Stimulated activated CD8-positive, alpha-beta memory T cell treated with anti-CD3 and anti-CD28 coated beads, Interleukin-15, amount 100 ng/mL, for 24 hours (primary cell): Measurements from ENCODE around the gene PDSS2.
"Not testable (repeated sequence)": the region's sequence is repeated elsewhere in the genome, so short reads cannot be mapped to it uniquely, and the experiment has no call there.

Source experiments
- DNase-seq: peaks from one replicate; pipeline ENCODE4 v3.0.0-alpha.2; 2020; ENCODE audit warnings: low read depth

The PDSS2 gene

GRCh38 chr6:107318100-107318736 lies 141.1 kb downstream of the PDSS2 start:
- no peak for DNase-seq

DNA sequence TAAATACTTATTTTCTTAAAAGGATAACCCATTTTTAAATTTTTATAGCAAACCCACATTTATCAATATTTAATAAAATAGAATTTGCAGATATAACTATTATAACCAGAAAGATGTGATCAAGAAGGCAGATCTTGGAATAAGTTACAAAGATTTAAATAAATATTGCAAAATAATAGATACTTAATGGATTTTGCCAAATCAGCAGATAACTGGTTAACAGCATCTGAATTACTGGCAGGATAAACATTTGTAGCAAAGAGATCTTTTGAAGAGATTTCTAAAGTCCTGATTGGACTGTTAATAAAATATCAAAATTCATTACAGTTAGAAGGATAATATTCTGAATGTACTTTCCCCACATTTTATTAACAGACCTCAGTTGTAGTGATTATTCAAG lies 144.2 kb downstream of the PDSS2 start:
- no peak for DNase-seq

DNA sequence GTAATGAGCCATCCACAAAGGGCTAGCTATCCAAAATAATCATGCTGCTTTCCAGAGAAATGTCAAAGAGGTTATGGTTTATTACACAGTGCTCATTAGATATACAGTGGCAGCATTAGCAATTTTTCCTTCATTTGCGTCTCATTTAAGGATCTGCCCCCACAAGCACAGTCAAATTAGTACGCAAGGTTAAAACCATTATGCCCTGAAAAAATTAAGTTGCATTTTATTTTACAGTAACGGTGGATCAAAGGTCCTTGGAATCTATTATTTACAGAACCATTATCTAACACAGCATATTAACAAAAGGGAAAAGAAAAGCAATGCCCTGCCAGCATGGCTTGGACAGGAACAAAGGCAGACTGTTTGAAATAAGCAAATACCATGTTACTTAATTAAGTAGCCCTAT lies 144.8 kb downstream of the PDSS2 start:
- DNase-seq, result no peak

DNA sequence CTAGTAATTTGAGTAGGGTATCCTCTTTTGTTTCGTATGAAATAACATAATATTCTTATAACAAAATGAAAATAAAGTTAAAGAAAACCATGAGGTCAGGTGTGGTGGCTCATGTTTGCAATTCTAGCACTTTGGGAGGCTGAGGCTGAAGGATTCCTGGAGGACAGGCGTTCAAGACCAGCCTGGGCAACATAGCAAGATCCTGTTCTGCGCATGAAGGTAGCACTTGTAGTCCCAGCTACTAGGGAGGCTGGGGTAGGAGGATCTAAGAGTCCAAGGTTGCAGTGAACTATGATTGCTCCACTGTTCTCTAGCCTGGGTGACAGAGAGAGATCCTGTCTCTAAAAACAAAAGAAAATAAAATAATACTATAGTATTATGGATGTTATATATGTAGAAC lies 145.6 kb downstream of the PDSS2 start:
- DNase-seq, result no peak

- DNase-seq, result no peak
Observed at GRCh38 chr6:107310362-107310761, 149.0 kb downstream of the PDSS2 start.

DNA sequence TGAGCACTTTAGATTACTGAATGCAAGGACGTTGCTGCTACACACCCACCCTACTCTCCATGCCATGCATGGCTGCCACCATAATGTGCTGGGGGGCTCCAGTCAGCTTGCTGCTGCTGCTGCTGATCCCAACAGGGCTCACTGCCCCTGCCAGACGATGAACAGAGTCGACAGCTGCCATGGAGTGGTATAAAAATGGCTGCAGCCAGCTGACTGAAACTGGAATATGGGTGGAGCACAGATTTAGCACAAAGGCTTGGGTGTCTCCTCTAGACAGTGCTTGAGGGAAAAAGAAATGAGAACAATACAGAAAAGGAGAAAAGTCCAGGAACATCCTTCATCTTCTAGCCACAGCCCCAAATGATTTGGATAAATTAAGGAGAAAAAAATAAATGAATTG lies 150.7 kb downstream of the PDSS2 start:
- DNase-seq, result no peak

GRCh38 chr6:107305994-107306393 lies 153.4 kb downstream of the PDSS2 start:
- not testable (repeated sequence) for DNase-seq

DNA sequence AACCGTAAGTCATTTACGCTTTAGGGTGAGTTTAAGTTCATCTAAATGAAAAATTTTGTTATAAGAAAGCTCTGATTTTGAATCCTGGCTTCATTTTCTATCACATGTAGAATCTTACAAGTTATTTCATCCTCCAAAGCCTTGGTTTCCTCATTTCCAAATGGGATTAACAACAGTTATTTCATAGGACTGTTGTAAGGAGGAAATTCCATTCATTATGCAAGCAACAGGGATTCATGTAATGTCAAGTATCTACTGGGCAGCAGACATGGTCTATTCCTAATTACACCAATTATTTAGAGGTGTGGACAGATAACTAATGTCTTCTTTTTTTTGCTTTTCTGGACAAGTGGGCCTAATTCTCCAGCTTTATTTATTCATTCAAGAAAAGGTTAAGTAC lies 154.0 kb downstream of the PDSS2 start:
- no peak for DNase-seq

DNA sequence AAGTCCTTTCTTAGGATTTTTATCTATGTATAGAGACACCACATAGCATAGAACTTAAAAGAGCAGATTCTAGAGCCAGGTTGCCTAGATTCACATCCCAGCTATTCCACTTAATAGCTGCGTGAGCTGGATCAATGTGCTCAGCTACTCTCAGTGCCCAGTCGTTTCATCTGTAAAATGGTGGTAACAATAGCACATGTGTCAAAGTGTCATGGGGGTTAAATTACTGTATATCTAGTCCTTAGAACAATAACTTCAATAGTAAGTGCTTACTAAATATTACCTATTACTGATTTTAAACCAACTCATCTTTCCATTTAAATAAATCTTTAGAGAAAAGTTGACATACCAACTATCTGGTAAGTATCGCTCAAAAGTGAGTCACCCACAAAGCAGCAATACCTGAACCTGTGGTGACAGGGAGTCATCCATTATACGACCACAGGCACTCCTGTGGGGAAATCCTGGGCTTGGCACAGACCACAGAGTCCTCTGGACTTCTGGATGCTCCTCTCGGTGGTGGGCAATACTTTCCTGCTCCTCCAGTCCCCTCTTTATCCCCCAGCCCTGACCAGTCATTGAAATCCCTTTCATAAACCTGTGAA lies 154.8 kb downstream of the PDSS2 start:
- no peak for DNase-seq

GRCh38 chr6:107293350-107293749 lies 166.0 kb downstream of the PDSS2 start:
- no peak for DNase-seq

DNA sequence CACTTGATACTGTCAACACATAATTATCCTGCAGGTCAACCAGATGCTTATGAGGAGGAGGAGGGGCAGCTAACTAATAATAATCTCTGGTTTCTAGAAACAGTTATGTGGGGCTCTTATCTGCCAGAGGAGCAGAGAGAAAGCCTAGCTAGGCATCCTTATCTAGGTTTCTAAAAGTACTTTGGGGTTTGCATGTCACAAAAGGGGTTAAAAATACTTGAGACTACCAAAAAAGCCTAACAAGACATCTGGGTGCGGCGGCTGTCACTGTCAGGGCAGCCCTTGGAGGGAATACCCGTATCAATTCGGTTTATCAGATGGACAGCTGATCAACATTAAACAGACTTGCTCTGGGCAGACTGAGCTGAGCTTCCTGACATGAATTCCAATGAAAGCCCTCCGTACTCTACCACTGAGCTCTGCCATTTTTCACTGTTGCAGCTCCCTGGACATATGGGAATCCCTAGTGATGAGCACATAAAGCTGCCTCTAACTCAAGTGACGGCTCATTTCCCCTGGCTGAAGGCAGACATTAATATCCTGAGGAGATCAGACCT lies 166.6 kb downstream of the PDSS2 start:
- DNase-seq, result no peak

- no peak for DNase-seq
Observed at GRCh38 chr6:107290491-107290890, 168.9 kb downstream of the PDSS2 start.

DNA sequence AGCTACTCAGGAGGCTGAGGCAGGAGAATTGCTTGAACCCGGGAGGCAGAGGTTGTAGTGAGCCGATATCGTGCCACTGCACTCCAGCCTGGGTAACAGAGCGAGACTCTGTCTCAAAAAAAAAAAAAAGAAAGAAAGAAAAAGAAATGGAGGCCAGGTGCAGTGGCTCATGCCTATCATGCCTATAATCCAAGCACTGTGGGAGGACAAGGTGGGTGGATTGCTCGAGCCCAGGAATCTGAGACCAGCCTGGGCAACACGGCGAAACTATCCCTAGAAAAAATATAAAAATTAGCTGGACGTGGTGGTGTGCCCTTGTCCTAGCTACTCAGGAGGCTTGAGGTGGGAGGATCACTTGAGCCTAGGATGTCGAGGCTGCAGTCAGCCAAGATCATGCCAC lies 170.1 kb downstream of the PDSS2 start:
- not testable (repeated sequence) for DNase-seq

- DNase-seq, result not testable (repeated sequence)
Observed at GRCh38 chr6:107285683-107286082, 173.7 kb downstream of the PDSS2 start.

DNA sequence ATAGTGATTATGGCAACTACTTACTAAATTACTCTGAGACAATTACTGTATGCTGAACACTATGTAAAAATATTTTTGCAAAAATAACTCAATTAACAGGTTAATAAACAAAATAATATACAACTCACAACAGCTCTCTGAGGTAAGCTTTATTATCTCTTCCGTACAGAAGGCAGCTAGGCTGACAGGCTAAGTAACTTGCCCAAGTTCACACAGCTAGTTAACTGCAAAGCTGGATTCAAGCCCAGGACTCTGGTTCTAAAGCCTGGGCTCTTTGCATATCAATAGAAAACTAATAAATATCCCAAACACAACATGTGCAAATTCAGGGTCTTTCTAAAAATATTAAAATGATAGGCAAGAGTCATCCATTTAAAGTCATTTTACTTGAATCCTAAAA lies 174.6 kb downstream of the PDSS2 start:
- no peak for DNase-seq

GRCh38 chr6:107280791-107281190 lies 178.6 kb downstream of the PDSS2 start:
- DNase-seq, result no peak

GRCh38 chr6:107280001-107280400 lies 179.4 kb downstream of the PDSS2 start:
- DNase-seq, result not testable (repeated sequence)

GRCh38 chr6:107275330-107275865 lies 184.0 kb downstream of the PDSS2 start:
- DNase-seq, result no peak

DNA sequence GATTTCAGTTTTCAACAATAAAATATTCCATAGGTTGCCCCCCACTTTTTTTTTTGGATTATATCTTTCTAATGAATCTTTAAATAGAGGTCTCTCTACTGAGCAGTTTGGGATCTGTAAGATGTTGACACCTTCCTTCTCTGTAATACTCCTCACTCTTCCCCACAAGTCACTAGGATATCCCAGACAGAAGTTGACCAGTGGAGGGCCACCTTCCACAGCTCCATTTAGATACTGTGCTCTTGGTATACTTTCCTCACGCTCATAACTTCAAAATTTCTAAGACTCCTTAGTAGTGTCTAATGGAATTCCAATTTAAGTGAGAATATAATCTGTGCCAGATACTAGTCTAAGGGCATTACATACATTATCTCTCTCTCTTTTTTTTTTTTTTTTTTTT lies 185.1 kb downstream of the PDSS2 start:
- no peak for DNase-seq

DNA sequence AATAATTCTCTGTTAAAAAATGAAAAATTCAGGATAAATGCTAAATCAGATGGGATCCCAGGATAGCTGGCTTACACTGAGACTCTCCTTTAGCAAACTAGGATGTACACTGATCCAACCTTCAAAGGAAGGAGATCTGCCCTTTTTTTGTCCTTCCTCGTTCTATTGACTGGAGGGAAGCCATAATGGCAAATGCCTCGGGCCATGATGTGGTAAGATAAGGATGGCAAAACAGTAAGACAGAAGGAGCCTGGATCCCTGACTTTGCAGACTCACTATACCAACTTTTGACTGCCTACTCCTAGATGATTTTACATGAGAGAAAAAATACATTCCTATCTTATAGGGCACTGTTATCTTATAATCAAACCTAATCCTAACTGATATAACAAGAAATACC lies 187.1 kb downstream of the PDSS2 start:
- no peak for DNase-seq

DNA sequence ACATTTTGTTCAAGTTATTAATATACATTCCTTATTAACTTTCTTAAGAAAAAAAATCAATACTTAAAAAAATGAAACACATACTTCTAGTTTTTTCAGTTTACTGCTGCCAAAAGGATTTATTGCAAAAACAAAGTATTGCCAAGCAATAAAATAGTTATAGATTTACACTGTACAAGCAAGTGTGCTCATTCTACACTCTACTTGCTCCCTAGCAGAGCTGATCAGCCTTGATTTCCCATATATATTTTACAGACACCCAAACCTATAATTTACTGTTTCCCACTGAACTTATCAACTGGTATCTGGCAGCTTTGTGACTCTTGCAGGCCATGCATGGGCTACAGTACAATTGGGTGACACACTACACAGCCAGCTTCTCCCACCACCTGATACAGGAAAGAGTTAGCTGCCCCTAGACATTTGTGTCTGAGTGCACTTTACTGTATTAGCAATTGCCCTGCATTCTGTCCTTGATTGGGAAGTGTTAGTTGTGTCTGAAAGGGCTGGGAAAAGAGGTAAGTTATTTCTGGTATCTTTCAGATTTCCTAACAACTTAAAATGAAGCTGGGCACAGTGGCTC lies 188.1 kb downstream of the PDSS2 start:
- no peak for DNase-seq

DNA sequence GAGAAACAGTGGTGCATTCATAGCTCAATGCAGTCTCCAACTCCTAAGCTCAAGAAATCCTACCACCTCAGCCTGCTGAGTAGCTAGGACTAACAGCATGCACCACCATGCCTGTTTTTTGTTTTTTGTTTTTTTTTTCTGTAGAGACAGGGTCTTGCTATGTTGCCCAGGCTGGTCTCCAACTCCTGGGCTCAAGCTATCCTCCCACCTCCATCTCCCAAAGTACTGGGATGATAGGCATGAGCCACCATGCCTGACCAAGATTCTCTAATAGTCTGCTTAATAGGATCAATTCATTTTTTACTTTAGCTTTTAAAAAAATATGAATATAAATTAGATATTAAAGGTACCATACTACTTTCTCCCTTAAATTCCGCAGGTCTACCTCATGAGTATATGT lies 191.7 kb downstream of the PDSS2 start:
- DNase-seq, result no peak

GRCh38 chr6:107267006-107267405 lies 192.4 kb downstream of the PDSS2 start:
- no peak for DNase-seq
